GM12878 (cell line): ENCODE measurements around the gene RPL29. TPM values are rescaled to one million over a fixed set of nuclear protein-coding genes. Genes with fewer than 3 reads are reported as not detected.
A peak's percentile ranks its signal among the peaks of the same experiment; 100 is the strongest.

Experiments used
- ATAC-seq: fragments of 200-7000 bp; cut with Tn5 transposase; 3 replicates; pipeline ENCODE4 v1.9.1; 2020; ENCODE audit warnings: mild to moderate bottlenecking, moderate library complexity
- BruUV-seq: library from RNA; stranded (reverse); fragments of 400-500 nt; replicated peaks from 2 replicates; lab custom pipeline; 2021; lab: Mats Ljungman, UMichigan
- CTCF ChIA-PET: fragments of 300-600 bp; sonication (Branson Sonifier 250); formaldehyde crosslinking; extraction: SDS; loops from one replicate; lab custom pipeline; 2021; ENCODE audit warnings: inconsistent platforms; lab: Yijun Ruan, JAX
- POLR2A ChIA-PET: fragments of 350-600 bp; formaldehyde crosslinking; extraction: SDS; loops from one replicate; lab custom pipeline; 2021; ENCODE audit warnings: inconsistent platforms; lab: Charles Lee
- RAD21 ChIA-PET: fragments of 300-600 bp; sonication (Branson Sonifier 250); formaldehyde crosslinking; loops from one replicate; lab custom pipeline; 2023; ENCODE audit warnings: antibody characterized with exemption; ENCODE audit not compliant: unreplicated experiment; lab: Charles Lee
- SMC1A ChIA-PET: fragments of 300-600 bp; sonication (Branson Sonifier 250); formaldehyde crosslinking; loops from one replicate; lab custom pipeline; 2023; ENCODE audit not compliant: unreplicated experiment, uncharacterized antibody; lab: Charles Lee
- DNase-seq: peaks from one replicate; pipeline ENCODE4 v3.0.0-alpha.2; 2011; ENCODE audit warnings: low read depth, low spot score
- FAIRE-seq: peaks from 3 replicates; lab custom pipeline; 2011; peaks lifted over from hg19 to GRCh38; lab: Jason Lieb, UNC
- H2AFZ ChIP-seq: 2 replicates; pipeline ENCODE4 v1.6.0; 2011; ENCODE audit warnings: low read depth, low read length, control low read depth; ENCODE audit not compliant: control insufficient read depth
- H3K27ac ChIP-seq: 2 replicates; pipeline ENCODE4 v1.5.1; 2011; ENCODE audit warnings: control low read depth; ENCODE audit not compliant: control insufficient read depth, insufficient read depth
- H3K27me3 ChIP-seq, 2 experiments: replicated peaks in 1 of 2; 2 replicates each; pipeline versions ENCODE4 v1.6.0 to v1.6.1; 2011; ENCODE audit warnings: low read length in 1 of 2; ENCODE audit not compliant: control insufficient read depth in 2 of 2, insufficient read depth in 2 of 2
- H3K36me3 ChIP-seq, 2 experiments: 2 replicates each; pipeline ENCODE4 v1.5.1; 2011; ENCODE audit warnings: low read length in 1 of 2; ENCODE audit not compliant: control insufficient read depth in 2 of 2, insufficient read depth in 2 of 2
- H3K4me1 ChIP-seq: 2 replicates; pipeline ENCODE4 v1.6.1; 2011; ENCODE audit warnings: mild to moderate bottlenecking, low read length, moderate library complexity, mixed read lengths; ENCODE audit not compliant: control insufficient read depth, insufficient read depth
- H3K4me2 ChIP-seq: 2 replicates; pipeline ENCODE4 v1.6.0; 2011; ENCODE audit warnings: control low read depth; ENCODE audit not compliant: control insufficient read depth, insufficient read depth
- H3K4me3 ChIP-seq: fragments of 200-600 bp; sonication (generic); 2 replicates; pipeline ENCODE4 v1.5.1; 2016
- H3K79me2 ChIP-seq: 2 replicates; pipeline ENCODE4 v1.6.0; 2011; ENCODE audit warnings: low read length; ENCODE audit not compliant: control insufficient read depth, insufficient read depth
- H3K9ac ChIP-seq: 2 replicates; pipeline ENCODE4 v1.8.0; 2011; ENCODE audit warnings: low read length, control low read depth, mixed read lengths; ENCODE audit not compliant: control insufficient read depth, insufficient read depth
- H3K9me3 ChIP-seq: replicated peaks from 3 replicates; pipeline ENCODE4 v1.5.1; 2011; ENCODE audit warnings: mild to moderate bottlenecking, low read length; ENCODE audit not compliant: control insufficient read depth, insufficient read depth
- H4K20me1 ChIP-seq: 2 replicates; pipeline ENCODE4 v1.6.0; 2011; ENCODE audit not compliant: control insufficient read depth, insufficient read depth
- BRCA1 ChIP-seq: IDR thresholded peaks from 2 replicates; pipeline ENCODE4 v1.6.1; 2011; ENCODE audit warnings: low read depth, low read length, improper control_type of control experiment
- HDAC6 ChIP-seq: fragments of 200-600 bp; sonication (generic); IDR thresholded peaks from one replicate; pipeline ENCODE4 v1.8.0; 2017; ENCODE audit warnings: antibody characterized with exemption; ENCODE audit not compliant: unreplicated experiment
- JUNB ChIP-seq: IDR thresholded peaks from 2 replicates; pipeline ENCODE4 v1.6.1; 2016; ENCODE audit warnings: antibody characterized with exemption, mild to moderate bottlenecking
- PKNOX1 ChIP-seq: fragments of 450-650 bp; IDR thresholded peaks from 2 replicates; pipeline ENCODE4 v1.6.1; 2016; ENCODE audit warnings: mild to moderate bottlenecking
- ZBTB4 ChIP-seq: fragments of 450-650 bp; formaldehyde crosslinking; IDR thresholded peaks from 2 replicates; pipeline ENCODE4 v1.4.0; 2022; ENCODE audit warnings: mild to moderate bottlenecking, moderate library complexity
- ZNF24 ChIP-seq: fragments of 450-650 bp; IDR thresholded peaks from 2 replicates; pipeline ENCODE4 v1.6.1; 2017; ENCODE audit warnings: antibody characterized with exemption, mild to moderate bottlenecking
- WGBS: methylation state at CpG from one replicate; pipeline ENCODE4 v1.1.6; 2016; ENCODE audit warnings: low lambda C conversion rate; ENCODE audit not compliant: insufficient replicate concordance, insufficient coverage; ENCODE audit errors: missing lambda C conversion rate; 5-methylcytosine and 5-hydroxymethylcytosine counted together
- in situ Hi-C: fragments of 300-500 bp; cut with MboI; formaldehyde crosslinking; loops from 9 replicates; pipeline ENCODE4 v1.14.3; 2018; ENCODE audit warnings: mixed read lengths
- intact Hi-C: fragments of 100-400 bp; cut with micrococcal nuclease; formaldehyde crosslinking; loops from one replicate; pipeline ENCODE4 v1.14.2; 2022; ENCODE audit not compliant: unreplicated experiment
- polyA plus RNA-seq, 11 experiments: library from polyadenylated mRNA; depleted of rRNA in 4 of 11; unstranded in 6 of 11; stranded (reverse) in 5 of 11; fragments of >200 nt; fragmentation: Nextera tagmentation in 4 of 11; fragmentation: Illumina TruSeq in 1 of 11; extraction: Ambion mirVana in 4 of 11; extraction: Trizol in 1 of 11; gene quantifications; 1 replicate in 1 of 11; 2 replicates in 10 of 11; pipeline versions ENCODE4 v1.2.1 to v1.2.3, GENCODE V29; 2011 to 2016; ENCODE audit warnings: inconsistent platforms in 2 of 11, missing spikeins in 2 of 11, low read depth in 1 of 11
- total RNA-seq, 4 experiments: library from RNA; depleted of rRNA in 3 of 4; stranded (reverse); fragments of >200 nt in 3 of 4; fragmentation: Illumina TruSeq in 1 of 4; extraction: Trizol in 1 of 4; gene quantifications; 2 replicates each; pipeline versions ENCODE4 v1.2.1 to v1.2.3, GENCODE V29; 2013 to 2021
- TF ChIP-seq, protein P1 (sequence below): fragments of 450-650 bp; IDR thresholded peaks from 2 replicates; pipeline ENCODE4 v1.6.1; 2017; ENCODE audit warnings: mild to moderate bottlenecking, moderate library complexity
- TF ChIP-seq, protein P2 (sequence below): fragments of 450-650 bp; IDR thresholded peaks from 2 replicates; pipeline ENCODE4 v1.6.1; 2017; ENCODE audit warnings: mild to moderate bottlenecking, moderate library complexity

The RPL29 gene
- total and polyA plus RNA-seq, 10 of the 15 experiments (the other 5 are each of a cell fraction or from before 2014, with no cell fraction given), result 1,053 to 2,477 (median 1,657) TPM

GRCh38 chr3:52023101-52023770 lies 27.5 kb upstream of the RPL29 start:
- peak overlapping the region; percentile 55 for H3K27ac ChIP-seq
- ChIA-PET POLR2A (interaction anchor here (0.6 to 2.3 kb wide), 14 partner anchors 8 to 230 kb away, joined by 3 to 21 read pairs (median 4); partner anchors contain the start of gene DUSP7), RAD21 (interaction anchor here (0.9 to 7.1 kb wide), 12 partner anchors 8 to 180 kb away, joined by 3 to 70 read pairs (median 6); partner anchors contain the start of gene DUSP7), CTCF (interaction anchor here (0.7 to 3.9 kb wide), 12 partner anchors 8 to 192 kb away, joined by 3 to 30 read pairs (median 5); partner anchors contain the start of genes DUSP7 and RRP9), SMC1A (interaction anchor here (0.7 to 12.8 kb wide), 11 partner anchors 9 to 98 kb away, joined by 3 to 116 read pairs (median 6); partner anchors contain the start of gene DUSP7)
- H3K27me3 ChIP-seq, result no peaks in the 10 kb centered on the region
- BruUV-seq, result no TSS peak
- FAIRE-seq, result no peak
- H2AFZ ChIP-seq, result peak overlapping the region; percentile 72
- H4K20me1 ChIP-seq, result no peaks in the 10 kb centered on the region
- peaks cover 18% of the 10 kb centered on the region for H3K4me1 ChIP-seq
- H3K36me3 ChIP-seq, result no peaks in the 10 kb centered on the region
- DNase-seq, result no peak
- no peaks in the 10 kb centered on the region for H3K9me3 ChIP-seq
- TF ChIP-seq JUNB, result no peak
- TF ChIP-seq, protein P1, sequence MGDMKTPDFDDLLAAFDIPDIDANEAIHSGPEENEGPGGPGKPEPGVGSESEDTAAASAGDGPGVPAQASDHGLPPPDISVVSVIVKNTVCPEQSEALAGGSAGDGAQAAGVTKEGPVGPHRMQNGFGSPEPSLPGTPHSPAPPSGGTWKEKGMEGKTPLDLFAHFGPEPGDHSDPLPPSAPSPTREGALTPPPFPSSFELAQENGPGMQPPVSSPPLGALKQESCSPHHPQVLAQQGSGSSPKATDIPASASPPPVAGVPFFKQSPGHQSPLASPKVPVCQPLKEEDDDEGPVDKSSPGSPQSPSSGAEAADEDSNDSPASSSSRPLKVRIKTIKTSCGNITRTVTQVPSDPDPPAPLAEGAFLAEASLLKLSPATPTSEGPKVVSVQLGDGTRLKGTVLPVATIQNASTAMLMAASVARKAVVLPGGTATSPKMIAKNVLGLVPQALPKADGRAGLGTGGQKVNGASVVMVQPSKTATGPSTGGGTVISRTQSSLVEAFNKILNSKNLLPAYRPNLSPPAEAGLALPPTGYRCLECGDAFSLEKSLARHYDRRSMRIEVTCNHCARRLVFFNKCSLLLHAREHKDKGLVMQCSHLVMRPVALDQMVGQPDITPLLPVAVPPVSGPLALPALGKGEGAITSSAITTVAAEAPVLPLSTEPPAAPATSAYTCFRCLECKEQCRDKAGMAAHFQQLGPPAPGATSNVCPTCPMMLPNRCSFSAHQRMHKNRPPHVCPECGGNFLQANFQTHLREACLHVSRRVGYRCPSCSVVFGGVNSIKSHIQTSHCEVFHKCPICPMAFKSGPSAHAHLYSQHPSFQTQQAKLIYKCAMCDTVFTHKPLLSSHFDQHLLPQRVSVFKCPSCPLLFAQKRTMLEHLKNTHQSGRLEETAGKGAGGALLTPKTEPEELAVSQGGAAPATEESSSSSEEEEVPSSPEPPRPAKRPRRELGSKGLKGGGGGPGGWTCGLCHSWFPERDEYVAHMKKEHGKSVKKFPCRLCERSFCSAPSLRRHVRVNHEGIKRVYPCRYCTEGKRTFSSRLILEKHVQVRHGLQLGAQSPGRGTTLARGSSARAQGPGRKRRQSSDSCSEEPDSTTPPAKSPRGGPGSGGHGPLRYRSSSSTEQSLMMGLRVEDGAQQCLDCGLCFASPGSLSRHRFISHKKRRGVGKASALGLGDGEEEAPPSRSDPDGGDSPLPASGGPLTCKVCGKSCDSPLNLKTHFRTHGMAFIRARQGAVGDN, result peak; percentile 21; the same call in 1 of the 2 replicates
- no peak for TF ChIP-seq HDAC6
- TF ChIP-seq PKNOX1, result peak; percentile 45
- peak; percentile 58; the same call in 1 of the 2 replicates for TF ChIP-seq ZBTB4 (CRISPR knock-in tag)
- TF ChIP-seq ZNF24, result peak; percentile 98
- TF ChIP-seq, protein P2, sequence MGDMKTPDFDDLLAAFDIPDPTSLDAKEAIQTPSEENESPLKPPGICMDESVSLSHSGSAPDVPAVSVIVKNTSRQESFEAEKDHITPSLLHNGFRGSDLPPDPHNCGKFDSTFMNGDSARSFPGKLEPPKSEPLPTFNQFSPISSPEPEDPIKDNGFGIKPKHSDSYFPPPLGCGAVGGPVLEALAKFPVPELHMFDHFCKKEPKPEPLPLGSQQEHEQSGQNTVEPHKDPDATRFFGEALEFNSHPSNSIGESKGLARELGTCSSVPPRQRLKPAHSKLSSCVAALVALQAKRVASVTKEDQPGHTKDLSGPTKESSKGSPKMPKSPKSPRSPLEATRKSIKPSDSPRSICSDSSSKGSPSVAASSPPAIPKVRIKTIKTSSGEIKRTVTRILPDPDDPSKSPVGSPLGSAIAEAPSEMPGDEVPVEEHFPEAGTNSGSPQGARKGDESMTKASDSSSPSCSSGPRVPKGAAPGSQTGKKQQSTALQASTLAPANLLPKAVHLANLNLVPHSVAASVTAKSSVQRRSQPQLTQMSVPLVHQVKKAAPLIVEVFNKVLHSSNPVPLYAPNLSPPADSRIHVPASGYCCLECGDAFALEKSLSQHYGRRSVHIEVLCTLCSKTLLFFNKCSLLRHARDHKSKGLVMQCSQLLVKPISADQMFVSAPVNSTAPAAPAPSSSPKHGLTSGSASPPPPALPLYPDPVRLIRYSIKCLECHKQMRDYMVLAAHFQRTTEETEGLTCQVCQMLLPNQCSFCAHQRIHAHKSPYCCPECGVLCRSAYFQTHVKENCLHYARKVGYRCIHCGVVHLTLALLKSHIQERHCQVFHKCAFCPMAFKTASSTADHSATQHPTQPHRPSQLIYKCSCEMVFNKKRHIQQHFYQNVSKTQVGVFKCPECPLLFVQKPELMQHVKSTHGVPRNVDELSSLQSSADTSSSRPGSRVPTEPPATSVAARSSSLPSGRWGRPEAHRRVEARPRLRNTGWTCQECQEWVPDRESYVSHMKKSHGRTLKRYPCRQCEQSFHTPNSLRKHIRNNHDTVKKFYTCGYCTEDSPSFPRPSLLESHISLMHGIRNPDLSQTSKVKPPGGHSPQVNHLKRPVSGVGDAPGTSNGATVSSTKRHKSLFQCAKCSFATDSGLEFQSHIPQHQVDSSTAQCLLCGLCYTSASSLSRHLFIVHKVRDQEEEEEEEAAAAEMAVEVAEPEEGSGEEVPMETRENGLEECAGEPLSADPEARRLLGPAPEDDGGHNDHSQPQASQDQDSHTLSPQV, result peak; percentile 90
- TF ChIP-seq BRCA1, result no peak
- in situ Hi-C loops (no loop called here), intact Hi-C loops (no loop called here)
- no peak overlapping the region for H3K4me3 ChIP-seq
- WGBS, result 96% methylated on average over 3 of the region's 3 CpGs
- H3K9ac ChIP-seq, result peak overlapping the region; percentile 24; the same call in 1 of the 2 replicates
- ATAC-seq, result no peak
- peak overlapping the region; percentile 63; the same call in 1 of the 2 replicates for H3K4me2 ChIP-seq
- H3K79me2 ChIP-seq, result no peaks in the 10 kb centered on the region
